A673 (cell line): ENCODE results near the gene RPP14.

Experiments used
- EZH2 ChIP-seq: fragments of 200-600 bp; sonication (generic); IDR thresholded peaks from 2 replicates; pipeline ENCODE4 v1.6.1; 2017; ENCODE audit warnings: borderline replicate concordance, low read depth, mild to moderate bottlenecking, mixed read lengths, antibody characterized with exemption, low read length; ENCODE audit not compliant: poor library complexity, severe bottlenecking
- TF ChIP-seq, protein P1 (sequence below): fragments of 300-800, 200-600 bp; sonication (generic); conservative IDR thresholded peaks from 2 replicates; pipeline ENCODE4 v1.5.1; 2017; ENCODE audit warnings: low read depth, mild to moderate bottlenecking, antibody characterized with exemption, low read length, moderate library complexity, mixed read lengths

DNA sequence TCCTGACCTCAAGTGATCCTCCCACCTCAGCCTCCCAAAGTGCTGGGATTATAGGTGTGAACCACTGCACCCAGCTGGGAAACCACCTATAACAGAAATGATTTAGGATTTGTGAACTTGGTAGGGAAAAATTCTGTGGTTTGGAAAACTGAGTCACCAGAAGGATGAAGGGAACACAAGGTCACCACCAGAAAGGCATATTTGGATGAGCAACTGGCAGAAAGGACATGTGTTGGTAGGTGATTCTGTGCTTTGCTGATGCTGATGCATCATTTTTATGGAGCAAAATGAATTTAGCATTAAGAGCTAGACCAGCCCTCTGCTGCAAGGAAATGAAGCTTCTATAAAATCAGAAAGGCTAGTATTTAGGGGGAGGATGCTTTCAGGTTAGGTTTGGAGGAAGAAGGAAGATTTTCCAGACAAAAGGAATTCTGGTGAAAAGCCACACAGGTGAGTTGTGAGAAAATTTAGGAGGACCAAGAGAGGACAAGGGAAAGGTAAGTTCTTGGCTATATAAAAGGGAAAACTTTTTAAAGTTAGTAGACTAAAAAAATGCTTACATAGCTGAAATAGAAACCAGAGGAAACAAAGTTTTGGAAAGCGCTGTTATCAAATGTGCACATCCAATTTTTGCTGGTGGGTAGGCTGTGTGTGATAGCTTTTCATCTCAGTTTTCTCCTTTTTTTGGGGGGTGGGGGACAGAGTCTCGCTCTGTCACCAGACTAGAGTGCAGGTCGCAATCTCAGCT, 30.3 kb downstream of the RPP14 start:
- TF ChIP-seq, protein P1, sequence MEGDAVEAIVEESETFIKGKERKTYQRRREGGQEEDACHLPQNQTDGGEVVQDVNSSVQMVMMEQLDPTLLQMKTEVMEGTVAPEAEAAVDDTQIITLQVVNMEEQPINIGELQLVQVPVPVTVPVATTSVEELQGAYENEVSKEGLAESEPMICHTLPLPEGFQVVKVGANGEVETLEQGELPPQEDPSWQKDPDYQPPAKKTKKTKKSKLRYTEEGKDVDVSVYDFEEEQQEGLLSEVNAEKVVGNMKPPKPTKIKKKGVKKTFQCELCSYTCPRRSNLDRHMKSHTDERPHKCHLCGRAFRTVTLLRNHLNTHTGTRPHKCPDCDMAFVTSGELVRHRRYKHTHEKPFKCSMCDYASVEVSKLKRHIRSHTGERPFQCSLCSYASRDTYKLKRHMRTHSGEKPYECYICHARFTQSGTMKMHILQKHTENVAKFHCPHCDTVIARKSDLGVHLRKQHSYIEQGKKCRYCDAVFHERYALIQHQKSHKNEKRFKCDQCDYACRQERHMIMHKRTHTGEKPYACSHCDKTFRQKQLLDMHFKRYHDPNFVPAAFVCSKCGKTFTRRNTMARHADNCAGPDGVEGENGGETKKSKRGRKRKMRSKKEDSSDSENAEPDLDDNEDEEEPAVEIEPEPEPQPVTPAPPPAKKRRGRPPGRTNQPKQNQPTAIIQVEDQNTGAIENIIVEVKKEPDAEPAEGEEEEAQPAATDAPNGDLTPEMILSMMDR, result no peak
- TF ChIP-seq EZH2, result no peak
